Hematopoietic multipotent progenitor cell treated with erythropoietin and hydrocortisone succinate and interleukin-3 and kit ligand, for 4 days (in vitro differentiated cells): ENCODE measurements around the gene KRT28.
"Not testable (repeated sequence)": the region's sequence is repeated elsewhere in the genome, so short reads cannot be mapped to it uniquely, and the experiment has no call there.

Experiments
- DNase-seq: peaks from one replicate; pipeline ENCODE4 v3.0.0-alpha.2; 2015

Gene KRT28

DNA sequence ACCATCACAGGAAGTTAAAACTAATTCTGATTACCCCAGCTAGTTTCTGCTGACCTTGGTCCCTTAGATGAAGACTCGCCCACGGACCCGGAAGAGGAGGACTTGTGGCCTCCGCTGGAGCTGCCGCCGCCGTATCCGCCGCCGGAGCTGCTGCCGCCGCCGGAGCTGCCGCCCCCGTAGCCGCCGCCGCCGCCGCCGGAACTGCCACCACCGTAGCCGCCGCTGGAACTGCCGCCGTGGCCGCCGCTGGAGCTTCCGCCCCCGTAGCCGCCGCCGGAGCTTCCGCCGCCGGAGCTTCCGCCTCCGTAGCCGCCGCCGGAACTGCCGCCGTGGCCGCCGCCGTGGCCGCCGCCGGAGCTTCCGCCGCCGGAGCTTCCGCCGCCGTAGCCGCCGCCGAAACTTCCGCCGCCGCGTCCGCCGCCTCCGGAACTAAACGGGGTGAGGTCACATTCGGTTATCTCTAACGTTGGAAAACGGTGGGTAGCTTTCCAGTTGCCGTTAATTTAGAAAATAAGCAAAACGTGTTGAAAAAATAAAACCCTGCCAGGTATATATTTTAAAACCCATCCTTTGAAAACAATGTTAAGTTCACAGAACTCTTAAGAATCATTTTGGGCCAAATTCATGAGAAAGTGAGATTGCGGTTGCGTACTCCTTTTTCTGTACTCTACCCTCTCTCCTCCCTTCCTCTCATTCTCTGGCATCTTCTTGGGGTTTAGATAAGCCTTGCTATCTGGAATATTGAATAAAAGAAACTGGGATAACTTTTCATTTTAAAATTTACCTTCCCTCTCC is 19.2 kb upstream of the KRT28 start:
- DNase-seq, result peak; percentile 93

DNA sequence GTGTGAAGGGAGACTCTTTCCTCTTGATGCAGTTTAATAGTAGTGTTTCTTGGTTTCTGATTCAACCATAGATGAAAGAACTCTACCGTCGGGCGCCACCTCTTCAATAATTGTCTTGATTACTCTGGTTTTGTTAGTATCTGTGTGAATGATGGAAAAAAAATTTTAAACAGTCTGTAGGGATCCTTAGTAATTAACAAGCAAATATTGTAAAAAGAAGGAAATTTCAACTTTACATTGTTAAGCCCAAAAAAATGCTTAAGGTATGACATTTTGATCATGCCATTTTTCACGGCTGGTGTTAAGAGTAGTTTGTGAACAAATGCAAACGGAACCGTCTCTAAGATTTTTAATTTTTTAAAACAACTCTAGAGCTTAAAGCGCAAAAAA is 18.6 kb upstream of the KRT28 start:
- peak; percentile 14 for DNase-seq

DNA sequence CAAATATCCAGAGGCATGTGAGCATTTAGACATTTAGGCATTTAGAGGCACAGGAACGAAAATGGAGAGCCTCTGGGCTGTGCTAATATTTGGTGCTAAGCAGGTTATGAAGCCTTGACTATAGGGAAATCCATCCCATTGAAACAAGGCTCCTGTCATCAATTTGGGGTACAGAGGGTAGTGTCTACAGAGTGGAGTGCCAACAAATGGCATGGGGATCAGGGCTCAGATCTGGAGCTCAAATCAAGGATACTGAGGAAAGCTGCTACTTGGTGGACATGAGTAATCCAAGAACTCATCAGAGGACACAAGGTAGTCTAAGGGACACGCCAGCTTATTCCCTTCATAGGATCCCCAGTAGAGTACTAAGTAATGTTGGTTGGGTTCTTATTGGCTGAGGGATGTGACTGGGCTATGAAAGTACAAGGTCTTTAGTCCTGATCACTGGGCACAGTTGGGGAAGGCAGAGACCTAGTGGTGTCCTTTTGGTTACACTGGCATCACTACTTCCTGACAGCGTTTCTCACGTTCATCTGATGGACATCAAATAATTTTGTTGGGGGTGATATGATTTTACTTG is 17.4 kb upstream of the KRT28 start:
- no peak for DNase-seq

DNA sequence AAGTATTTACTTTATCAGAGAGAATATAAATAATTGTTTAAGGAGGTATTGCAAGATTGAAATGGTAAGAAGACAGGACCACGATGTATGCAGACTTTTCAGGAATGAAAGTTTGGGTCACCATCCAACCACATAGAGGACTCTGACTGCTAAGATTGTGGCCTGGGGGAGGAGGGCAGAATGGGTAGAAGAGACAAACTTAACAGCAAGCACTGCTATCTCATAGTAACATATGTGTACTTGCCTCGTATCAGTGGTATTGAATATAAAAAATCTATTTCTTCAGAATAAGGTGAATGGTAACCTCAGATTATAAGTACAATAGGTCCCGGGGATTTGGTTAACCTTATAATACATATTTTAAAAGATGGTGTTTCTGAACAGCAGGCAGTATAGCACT is 16.8 kb upstream of the KRT28 start:
- no peak for DNase-seq

DNA sequence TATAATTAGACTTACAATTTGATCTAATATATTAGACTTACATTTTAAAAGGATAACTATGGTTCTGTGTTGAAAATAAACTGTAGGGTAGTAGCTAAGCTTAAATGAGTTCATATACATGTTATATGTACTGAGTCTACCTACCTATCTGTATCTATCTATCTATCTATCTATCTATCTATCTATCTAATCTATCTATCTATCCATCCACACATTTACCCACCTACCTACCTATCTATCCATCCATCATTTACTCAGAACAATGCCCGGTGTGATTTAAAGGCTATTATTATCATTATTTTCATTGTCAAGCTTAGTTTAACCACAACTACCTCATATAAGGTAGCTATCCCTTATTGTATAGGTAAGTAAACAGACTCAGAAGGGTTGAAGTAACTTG is 15.6 kb upstream of the KRT28 start:
- DNase-seq, result no peak

DNA sequence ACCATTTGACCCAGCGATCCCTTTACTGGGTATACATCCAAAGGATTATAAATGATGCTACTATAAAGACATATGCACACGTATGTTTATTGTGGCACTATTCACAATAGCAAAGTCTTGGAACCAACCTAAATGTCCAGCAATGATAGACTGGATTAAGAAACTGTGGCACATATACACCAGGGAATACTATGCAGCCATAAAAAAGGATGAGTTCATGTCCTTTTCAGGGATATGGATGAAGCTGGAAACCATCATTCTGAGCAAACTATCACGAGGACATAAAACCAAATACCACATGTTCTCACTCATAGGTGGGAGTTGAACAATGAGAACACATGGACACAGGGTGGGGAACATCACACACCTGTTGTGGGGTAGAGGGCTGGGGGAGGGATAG is 14.9 kb upstream of the KRT28 start:
- DNase-seq, result not testable (repeated sequence)

DNA sequence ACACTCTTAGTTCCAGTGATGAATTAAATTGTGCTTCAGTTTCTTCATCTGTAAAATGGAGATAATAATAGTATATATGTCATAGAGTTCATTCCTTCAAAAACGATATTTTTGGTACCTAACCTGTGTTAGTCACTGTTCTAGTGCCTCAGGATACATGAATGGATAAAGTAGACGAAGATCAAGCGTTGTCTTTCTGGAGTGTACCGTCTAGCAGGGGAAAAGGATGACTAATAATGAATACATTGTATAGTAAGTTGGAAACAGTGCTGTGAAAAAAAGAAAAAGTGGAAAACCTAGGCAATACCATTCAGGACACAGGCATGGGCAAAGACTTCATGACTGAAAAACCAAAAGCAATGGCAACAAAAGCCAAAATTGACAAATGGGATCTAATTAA is 14.0 kb upstream of the KRT28 start:
- DNase-seq, result no peak

DNA sequence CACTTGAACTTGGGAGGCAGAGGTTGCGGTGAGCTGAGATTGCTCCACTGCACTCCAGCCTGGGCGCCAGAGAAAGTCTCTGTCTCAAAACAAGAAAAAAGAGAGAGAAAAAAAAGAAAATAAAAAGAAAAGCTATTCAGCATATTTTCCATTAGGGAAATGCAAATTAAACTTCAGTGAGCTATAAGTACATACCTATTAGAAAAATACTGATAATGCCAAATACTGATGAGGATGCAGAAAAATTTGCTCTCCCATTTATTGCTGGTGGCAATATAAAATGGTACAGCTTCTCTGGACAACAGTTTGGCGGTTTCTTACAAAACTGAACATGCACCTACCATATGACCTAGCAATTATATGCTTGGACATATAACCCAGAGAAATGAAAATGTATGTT is 12.9 kb upstream of the KRT28 start:
- DNase-seq, result no peak

DNA sequence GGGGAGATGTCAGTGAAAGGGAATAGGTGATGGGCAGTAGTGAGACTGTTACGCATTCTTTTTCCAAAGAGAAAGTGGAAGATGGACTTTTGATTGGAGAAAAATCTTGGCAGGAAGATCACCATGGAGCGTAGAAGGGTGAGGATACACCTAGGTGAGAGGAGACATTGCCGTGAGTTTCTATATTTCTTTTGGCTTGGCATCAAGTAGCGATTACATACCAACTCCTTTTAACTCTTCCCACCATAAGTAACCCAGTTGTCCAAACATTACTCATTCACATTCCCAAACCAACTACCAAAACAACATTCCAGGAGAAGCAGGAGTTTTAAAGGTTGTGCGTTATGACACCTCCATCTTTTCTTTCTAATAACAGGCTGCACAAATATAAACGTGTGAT is 10.7 kb upstream of the KRT28 start:
- no peak for DNase-seq

DNA sequence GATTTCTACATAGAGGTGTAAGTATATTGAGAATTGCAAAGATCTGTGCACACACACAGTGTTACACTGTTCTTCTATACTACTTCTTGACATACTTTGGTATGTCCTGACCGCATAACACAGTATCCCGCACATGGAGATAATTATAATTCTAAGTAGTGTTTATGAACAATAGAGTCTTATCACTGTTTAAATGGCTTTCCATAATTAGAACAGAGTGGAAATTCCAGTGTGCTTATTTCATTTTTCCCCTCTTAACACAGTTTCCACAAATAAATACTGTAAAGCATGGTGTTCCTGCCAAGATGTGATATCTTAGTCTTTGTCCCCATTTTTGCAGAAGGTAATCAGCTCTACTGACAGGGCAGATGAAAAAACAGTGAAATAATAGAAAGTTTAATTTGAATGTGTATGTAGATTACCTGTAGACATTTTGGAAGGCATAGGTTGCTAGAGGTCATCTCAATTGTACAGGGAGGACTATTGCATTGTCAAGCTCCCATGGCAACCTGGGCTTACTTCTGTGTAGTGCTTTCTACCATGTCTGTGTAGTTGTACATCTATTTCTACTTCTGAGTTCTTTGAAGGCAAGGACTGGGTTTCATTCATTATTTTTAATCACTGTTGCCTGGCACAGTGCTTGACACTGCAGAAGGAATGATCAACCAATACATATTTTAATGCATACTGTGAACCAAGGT is 10.1 kb upstream of the KRT28 start:
- DNase-seq, result no peak

DNA sequence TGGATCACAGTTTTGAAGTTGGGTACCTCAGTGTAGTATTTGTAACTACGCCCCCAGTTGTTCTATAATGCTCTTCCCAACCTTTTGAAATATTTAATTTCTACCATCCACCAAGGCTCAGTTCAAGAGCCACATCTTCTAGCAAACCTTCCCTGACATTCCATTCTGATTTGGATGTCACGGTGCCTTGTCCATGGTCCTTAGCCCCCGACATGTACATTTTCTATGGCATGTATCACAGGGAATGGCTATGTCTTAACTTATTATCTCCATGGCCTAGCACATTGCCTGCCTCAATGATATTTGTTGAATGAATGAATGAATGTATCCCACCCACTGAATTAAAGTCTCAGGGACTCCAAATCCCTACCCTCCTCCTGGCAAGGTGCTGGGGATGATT is 6.4 kb upstream of the KRT28 start:
- no peak for DNase-seq

DNA sequence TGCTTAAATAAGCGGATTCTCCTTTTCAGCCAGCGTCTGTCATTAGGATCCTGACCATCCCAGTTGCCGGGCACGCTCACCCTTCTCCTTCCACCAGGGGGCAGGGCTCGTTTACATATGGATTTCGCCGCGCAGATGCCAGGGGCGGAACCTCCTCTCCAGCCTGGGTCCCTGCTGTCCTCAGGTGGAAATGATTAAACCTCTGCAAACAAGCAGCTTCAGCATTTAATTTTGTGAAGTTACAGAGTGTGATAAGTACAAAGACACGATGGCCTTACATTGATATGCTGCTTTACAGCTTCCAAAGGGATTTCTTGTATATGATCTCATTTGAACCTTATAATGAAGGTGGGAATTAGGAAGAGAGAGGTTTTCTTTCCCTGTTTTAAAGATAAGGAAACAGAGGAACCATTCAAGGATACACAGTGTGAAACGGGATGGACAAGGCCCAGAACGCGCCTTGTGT is 3.9 kb upstream of the KRT28 start:
- peak; percentile 88 for DNase-seq

DNA sequence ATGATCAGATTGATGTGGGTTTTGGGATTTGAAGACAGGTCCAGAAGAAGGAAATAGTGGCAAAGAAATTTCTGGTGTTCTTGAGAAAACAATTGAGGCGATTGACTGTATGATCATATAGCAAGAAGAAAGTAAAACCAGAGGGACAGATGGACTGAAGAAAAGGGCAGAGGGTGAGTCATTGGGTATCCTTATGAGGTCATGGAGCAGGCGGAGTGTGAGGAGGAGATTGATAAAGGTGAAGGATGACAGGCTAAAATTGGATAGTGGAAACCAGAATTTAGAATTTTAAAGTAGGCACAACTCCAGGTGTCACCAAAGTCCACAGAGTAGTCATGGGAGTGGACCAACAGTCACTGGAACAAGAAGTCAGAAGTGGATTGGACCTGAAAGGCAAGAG is 1.4 kb upstream of the KRT28 start:
- no peak for DNase-seq

DNA sequence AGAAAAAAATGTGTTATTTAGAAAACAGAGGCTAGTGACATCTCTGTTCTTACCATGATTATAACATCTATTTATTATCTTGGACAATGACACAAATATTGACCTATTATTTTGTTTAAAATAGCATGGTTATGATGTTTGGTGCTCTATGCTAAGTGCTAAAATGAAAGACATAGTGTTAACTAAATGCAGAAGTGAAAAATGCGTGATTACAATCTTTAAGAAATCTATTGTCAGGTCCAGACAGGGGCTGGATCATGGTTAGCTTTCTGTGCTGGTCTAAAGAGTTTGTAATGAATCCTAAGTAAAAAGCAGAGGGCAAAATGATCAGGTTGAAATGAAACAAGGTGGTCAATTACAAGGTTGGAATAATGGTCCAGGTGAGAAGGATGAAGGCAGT is 622 bp upstream of the KRT28 start:
- no peak for DNase-seq

DNA sequence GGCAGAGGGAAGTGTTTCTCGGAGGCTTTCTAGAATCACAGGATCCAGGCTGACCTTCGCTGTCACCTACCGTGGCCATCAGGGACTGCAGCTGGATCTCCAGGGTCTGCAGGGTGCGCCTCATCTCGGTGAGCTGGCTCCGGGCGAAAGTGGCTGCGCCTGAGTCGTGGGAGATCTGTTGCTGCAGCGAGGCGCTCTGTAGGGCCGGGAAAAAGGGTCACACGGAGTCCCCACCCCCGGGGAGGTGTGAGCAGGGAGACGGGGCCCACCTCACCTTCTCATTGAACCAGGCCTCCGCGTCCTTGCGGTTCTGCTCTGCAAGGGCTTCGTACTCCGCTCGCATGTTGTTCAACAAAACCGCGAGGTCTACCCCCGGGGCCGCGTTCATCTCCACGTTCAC is 2.9 kb downstream of the KRT28 start:
- DNase-seq, result no peak

DNA sequence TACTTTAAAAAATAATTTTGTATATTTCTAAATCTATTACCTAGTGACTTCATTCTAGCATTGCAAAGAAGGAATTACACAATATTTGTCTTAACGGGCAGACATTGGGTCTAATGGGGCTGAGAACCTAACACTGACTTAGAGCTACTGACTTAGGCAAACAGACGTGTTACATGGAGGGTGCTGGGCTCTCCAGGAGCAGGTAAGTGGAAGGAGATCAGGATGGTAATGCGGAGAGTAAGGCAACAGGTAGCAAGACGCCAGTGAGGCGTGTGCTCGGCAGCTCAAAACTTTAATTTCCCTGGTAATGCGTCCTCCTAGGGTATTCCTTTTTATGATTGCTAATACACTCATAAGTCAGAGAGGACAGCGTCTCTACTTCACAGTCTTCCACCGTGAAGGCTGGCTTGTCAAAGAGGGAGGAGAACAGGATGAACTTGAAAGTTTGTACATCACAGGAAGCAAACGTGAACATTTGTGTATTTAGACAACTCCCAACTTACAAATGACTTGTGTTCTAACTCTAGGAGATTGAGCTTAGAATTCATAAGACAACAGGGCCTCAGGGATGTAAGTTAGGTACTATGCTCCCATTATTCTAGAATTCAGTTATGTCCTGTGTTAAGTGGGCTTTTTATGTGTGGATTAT is 4.6 kb downstream of the KRT28 start:
- DNase-seq, result no peak

DNA sequence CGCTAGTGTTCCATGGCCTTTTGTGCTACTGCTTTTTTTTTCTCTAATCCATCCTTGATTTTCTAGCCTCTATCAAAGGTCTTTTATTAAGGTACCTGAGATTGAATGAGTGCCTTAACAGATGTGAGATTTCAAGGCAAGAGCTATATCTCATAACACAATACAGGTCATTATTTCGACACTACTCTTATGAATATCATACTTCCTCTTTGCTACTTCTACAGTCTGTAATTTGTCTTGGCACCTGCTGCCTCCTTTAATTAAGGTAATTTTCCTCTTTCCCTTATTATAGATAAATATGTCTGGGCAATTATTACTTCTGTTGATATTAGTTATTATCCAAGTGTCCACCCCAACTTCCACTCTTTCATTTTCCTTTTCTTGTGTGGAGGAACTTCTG is 5.3 kb downstream of the KRT28 start:
- DNase-seq, result peak; percentile 11

DNA sequence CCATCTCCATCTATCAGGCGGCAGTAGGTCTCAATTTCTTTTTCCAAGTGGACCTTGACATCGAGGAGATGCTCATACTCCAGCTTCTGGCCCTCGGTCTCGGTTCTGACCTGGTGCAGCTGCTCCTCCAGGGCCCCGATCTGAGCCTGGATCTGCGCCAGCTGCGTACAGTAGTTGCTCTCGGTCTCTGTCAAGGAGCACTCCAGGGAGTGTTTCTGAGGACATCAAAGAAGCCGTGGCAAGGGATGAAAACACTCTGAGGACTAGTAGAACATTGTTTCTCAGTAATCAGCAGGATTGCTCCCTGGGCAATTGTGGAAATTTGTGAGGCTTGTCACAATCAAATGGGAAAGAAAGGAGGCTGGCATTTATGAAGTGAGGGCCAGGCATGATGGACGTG is 5.9 kb downstream of the KRT28 start:
- DNase-seq, result no peak

DNA sequence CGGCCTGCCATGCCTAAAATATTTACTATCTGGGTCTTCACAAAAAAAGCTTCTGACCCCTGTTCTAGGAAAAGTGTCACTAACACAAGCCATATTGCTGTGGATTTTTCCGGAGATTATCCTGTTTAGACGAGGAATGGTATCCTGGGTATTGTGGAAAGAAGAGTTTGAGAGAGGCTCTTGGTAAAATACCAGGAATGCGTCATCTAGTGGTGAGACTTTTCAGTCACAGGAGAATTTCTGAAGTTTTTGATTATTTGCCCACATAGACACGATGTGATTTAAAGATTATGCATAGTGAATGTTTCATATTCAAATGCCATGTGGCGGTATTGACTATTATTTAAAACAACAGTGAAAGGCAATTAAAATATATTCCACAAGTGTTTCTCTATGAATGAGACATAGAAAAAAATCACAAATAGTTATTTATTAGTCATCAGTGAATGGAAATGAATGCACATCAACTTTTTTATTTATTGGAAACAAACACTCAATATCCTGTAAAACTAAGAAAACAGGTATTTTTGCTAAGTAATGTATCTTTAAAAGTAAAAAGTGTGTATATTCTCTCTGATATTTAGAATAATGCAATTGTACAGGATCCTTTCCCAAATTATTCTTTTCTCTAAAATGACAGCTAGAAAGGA is 7.8 kb downstream of the KRT28 start:
- peak; percentile 8 for DNase-seq

DNA sequence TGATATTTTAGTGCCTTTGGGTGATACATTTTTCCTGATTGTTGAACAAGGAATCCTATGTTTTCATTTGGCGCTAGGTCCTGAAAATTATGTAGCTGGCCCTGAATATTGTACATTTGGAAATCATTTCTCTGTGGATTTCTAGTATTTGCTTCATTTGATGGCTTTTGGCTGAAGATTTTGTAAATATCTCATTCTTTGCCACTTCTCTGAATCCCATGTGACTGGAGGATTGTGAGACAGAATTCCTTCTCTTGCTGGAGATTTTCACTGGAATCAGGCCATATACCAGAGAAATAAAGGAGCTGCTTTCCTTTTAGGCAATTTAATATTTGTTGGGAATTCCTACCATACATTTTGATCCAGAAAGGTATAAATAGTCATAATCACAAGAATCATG is 8.6 kb downstream of the KRT28 start:
- no peak for DNase-seq

DNA sequence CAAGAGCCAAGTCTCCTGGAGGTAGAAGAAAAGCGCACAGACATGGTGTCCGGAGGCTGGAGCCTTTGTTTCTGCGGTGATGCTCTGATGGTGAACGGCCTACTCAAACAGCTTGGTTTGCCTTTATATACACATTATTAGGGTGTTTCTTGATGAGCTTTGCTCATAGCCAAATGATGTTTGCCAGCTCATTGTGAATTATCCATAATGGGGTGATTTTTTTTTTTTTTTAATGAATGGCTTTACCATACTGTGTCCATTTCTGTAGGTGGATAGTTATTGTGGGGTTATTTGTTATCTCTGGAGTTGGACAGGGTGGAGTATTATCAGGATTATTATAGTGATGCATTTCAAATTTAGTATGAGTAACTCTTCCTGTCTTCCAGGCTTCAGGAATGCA is 17.3 kb downstream of the KRT28 start, which contains the start of gene KRT27:
Gene KRT27, minus strand, starts transcription at position 101 of the 400 bp plus-strand sequence. Its CDS starts 57 bp downstream, at position 44.
- DNase-seq, result no peak

DNA sequence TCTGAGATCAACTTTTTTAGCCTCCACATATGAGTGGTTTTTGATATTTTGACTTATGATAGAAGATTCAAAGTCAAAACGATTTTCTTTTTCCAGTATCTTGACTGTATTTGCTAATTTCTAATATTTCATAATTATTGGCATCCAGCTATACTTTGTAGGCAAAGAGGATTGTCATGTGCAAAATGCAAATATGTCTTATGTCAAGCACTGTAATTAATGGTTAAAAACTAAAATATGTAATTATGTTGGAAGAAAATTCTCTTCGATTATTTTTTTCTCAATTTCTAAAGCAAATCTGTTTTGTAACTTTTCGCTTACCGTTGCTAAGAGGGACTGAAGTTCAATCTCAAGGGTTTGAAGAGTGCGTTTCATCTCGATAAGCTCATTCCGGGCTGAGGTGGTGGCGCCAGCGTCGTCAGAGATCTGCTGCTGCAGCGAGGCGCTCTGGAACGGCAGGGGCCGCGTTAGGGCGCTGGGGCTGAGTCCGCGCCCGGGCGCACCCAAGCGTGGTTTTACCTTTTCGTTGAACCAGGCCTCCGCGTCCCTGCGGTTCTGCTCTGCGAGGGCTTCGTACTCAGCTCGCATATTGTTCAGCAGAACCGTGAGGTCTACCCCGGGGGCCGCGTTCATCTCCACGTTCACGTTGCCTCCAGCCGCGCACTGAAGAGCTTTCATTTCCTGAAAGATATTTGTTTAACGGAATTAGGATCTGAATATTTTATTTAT is 20.4 kb downstream of the KRT28 start:
- peak; percentile 17 for DNase-seq
